ENCODE measurements around the gene NFASC.

Gene NFASC

DNA sequence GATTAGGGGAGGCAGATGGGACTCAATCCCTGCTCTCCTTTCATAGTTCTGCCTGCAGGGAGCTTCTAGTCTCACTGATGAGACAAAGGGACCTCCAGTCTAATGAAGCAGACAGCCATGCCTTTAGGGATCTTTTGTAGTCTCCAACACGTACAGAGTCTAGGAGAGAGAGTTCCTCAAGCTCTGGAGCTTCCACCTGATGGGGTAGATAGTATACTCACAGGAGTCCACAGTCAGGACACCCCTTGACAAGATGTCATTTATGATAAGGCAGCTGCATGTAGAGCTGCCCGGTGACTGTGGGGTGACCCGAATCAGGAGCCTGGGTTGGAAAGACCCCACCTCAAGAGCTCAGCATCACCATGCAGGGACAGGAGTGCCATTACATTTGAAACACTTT, 117.0 kb downstream of the NFASC start:
- H3K9me3 ChIP-seq (ENCODE audit: control insufficient read depth, insufficient read depth, low read depth, low read length): no peaks in the 10 kb centered on the region
- CTCF ChIA-PET: interaction anchor here (0.5 to 13.8 kb wide), 8 partner anchors 36 to 273 kb away, joined by 3 to 282 read pairs (median 3); no protein-coding TSS in a partner anchor
- no peak overlapping the region for H3K27ac ChIP-seq (ENCODE audit: extremely low read depth, low read depth, low read length)
- TF ChIP-seq ZNF157 (tag by site-specific recombination; IDR thresholded peaks at IDR 0.05): peak; percentile 91
- TF ChIP-seq, protein P1, sequence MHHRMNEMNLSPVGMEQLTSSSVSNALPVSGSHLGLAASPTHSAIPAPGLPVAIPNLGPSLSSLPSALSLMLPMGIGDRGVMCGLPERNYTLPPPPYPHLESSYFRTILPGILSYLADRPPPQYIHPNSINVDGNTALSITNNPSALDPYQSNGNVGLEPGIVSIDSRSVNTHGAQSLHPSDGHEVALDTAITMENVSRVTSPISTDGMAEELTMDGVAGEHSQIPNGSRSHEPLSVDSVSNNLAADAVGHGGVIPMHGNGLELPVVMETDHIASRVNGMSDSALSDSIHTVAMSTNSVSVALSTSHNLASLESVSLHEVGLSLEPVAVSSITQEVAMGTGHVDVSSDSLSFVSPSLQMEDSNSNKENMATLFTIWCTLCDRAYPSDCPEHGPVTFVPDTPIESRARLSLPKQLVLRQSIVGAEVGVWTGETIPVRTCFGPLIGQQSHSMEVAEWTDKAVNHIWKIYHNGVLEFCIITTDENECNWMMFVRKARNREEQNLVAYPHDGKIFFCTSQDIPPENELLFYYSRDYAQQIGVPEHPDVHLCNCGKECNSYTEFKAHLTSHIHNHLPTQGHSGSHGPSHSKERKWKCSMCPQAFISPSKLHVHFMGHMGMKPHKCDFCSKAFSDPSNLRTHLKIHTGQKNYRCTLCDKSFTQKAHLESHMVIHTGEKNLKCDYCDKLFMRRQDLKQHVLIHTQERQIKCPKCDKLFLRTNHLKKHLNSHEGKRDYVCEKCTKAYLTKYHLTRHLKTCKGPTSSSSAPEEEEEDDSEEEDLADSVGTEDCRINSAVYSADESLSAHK (tag by site-specific recombination; IDR thresholded peaks at IDR 0.05): no peak
- H3K4me1 ChIP-seq (ENCODE audit: control insufficient read depth, insufficient read depth, low read length): no peaks in the 10 kb centered on the region
- POLR2A ChIA-PET: interaction anchor here (0.9 kb wide), 1 partner anchor 14 kb away, joined by 3 read pairs; no protein-coding TSS in a partner anchor
- H3K4me3 ChIP-seq (ENCODE audit: low read depth, low read length): no peak overlapping the region
- no peaks in the 10 kb centered on the region for H3K36me3 ChIP-seq (ENCODE audit: control insufficient read depth in 2 of 2, insufficient read depth in 1 of 2, low read length in 2 of 2)

DNA sequence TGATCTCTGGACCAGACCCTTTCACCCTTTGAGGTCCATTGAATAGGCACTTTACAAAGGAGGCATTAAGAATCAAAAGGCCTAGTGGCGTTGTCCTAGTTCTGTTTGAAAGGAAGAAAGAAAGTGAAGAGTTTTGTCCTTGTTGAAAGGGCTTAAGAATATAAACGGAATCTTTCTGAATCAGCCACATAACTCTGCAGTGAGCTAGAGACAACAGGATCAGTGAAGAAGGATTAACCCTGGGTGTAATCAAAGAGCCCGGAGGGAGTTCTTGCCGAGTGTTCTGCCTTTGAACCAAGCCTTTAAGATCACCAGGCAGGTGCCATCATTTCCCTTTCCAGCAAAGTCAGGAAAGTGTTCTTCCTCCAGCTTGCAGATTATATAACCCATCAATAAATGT, 117.5 kb downstream of the NFASC start:
- Histone ChIP-seq H3K36me3 (ENCODE audit: control insufficient read depth in 2 of 2, insufficient read depth in 1 of 2, low read length in 2 of 2) (no peaks in the 10 kb centered on the region), H3K9me3 (ENCODE audit: control insufficient read depth, insufficient read depth, low read depth, low read length) (no peaks in the 10 kb centered on the region), H3K4me1 (ENCODE audit: control insufficient read depth, insufficient read depth, low read length) (no peaks in the 10 kb centered on the region), H3K27ac (ENCODE audit: extremely low read depth, low read depth, low read length) (no peak overlapping the region), H3K4me3 (ENCODE audit: low read depth, low read length) (no peak overlapping the region)
- ChIA-PET CTCF (interaction anchor here (0.5 to 13.8 kb wide), 14 partner anchors 10 to 273 kb away, joined by 3 to 282 read pairs (median 4); no protein-coding TSS in a partner anchor), POLR2A (interaction anchor here (0.9 kb wide), 1 partner anchor 14 kb away, joined by 3 read pairs; no protein-coding TSS in a partner anchor)
- TF ChIP-seq ZNF433 (tag by site-specific recombination; IDR thresholded peaks at IDR 0.05; ENCODE audit: low read depth) (no peak), ZNF350 (tag by site-specific recombination; IDR thresholded peaks at IDR 0.05) (no peak), SCRT1 (tag by site-specific recombination; IDR thresholded peaks at IDR 0.05; ENCODE audit: borderline replicate concordance) (no peak), KLF1 (tag by site-specific recombination; IDR thresholded peaks at IDR 0.05) (no peak), ZNF23 (tag by site-specific recombination; IDR thresholded peaks at IDR 0.05; ENCODE audit: borderline replicate concordance) (no peak), ZNF112 (tag by site-specific recombination; IDR thresholded peaks at IDR 0.05) (no peak), ZNF341 (tag by site-specific recombination; IDR thresholded peaks at IDR 0.05; ENCODE audit: low read depth) (no peak), KLF16 (tag by site-specific recombination; IDR thresholded peaks at IDR 0.05) (no peak), SETDB1 (IDR thresholded peaks at IDR 0.05; ENCODE audit: insufficient read length, low read length) (no peak), GLIS2 (tag by site-specific recombination; IDR thresholded peaks at IDR 0.05) (no peak), ZNF292 (tag by site-specific recombination; IDR thresholded peaks at IDR 0.05; ENCODE audit: borderline replicate concordance, low read depth) (no peak), ZNF624 (tag by site-specific recombination; IDR thresholded peaks at IDR 0.05) (no peak), ZNF366 (tag by site-specific recombination; conservative IDR thresholded peaks at IDR 0.05) (no peak)
- TF ChIP-seq, protein P2, sequence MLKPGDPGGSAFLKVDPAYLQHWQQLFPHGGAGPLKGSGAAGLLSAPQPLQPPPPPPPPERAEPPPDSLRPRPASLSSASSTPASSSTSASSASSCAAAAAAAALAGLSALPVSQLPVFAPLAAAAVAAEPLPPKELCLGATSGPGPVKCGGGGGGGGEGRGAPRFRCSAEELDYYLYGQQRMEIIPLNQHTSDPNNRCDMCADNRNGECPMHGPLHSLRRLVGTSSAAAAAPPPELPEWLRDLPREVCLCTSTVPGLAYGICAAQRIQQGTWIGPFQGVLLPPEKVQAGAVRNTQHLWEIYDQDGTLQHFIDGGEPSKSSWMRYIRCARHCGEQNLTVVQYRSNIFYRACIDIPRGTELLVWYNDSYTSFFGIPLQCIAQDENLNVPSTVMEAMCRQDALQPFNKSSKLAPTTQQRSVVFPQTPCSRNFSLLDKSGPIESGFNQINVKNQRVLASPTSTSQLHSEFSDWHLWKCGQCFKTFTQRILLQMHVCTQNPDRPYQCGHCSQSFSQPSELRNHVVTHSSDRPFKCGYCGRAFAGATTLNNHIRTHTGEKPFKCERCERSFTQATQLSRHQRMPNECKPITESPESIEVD (tag by site-specific recombination; IDR thresholded peaks at IDR 0.05): no peak
- TF ChIP-seq, protein P3, sequence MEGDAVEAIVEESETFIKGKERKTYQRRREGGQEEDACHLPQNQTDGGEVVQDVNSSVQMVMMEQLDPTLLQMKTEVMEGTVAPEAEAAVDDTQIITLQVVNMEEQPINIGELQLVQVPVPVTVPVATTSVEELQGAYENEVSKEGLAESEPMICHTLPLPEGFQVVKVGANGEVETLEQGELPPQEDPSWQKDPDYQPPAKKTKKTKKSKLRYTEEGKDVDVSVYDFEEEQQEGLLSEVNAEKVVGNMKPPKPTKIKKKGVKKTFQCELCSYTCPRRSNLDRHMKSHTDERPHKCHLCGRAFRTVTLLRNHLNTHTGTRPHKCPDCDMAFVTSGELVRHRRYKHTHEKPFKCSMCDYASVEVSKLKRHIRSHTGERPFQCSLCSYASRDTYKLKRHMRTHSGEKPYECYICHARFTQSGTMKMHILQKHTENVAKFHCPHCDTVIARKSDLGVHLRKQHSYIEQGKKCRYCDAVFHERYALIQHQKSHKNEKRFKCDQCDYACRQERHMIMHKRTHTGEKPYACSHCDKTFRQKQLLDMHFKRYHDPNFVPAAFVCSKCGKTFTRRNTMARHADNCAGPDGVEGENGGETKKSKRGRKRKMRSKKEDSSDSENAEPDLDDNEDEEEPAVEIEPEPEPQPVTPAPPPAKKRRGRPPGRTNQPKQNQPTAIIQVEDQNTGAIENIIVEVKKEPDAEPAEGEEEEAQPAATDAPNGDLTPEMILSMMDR (tag by site-specific recombination; IDR thresholded peaks at IDR 0.05): no peak
- TF ChIP-seq, protein P4, sequence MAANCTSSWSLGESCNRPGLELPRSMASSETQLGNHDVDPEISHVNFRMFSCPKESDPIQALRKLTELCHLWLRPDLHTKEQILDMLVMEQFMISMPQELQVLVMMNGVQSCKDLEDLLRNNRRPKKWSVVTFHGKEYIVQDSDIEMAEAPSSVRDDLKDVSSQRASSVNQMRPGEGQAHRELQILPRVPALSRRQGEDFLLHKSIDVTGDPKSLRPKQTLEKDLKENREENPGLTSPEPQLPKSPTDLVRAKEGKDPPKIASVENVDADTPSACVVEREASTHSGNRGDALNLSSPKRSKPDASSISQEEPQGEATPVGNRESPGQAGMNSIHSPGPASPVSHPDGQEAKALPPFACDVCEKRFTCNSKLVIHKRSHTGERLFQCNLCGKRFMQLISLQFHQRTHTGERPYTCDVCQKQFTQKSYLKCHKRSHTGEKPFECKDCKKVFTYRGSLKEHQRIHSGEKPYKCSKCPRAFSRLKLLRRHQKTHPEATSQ (tag by site-specific recombination; IDR thresholded peaks at IDR 0.05): no peak
